NCI-H1930 (cell line): ENCODE measurements around the gene RPL18.

ENCODE experiments used
- DNase-seq, 2 experiments: peaks; one replicate each; lab custom pipeline; 2025; lab: John Stamatoyannopoulos, UW

The RPL18 gene

GRCh38 chr19:48630296-48631063 lies 11.5 kb upstream of the RPL18 start:
- no peak for DNase-seq

- no peak for DNase-seq
Observed at GRCh38 chr19:48629599-48630295, 10.8 kb upstream of the RPL18 start.

GRCh38 chr19:48629297-48629598 lies 10.3 kb upstream of the RPL18 start:
- no peak for DNase-seq

- no peak for DNase-seq
Observed at GRCh38 chr19:48628486-48629296, 9.7 kb upstream of the RPL18 start.

- DNase-seq: no peak
Observed at GRCh38 chr19:48627865-48628314, 8.9 kb upstream of the RPL18 start.

- DNase-seq: no peak
Observed at GRCh38 chr19:48627201-48627864, 8.4 kb upstream of the RPL18 start.

GRCh38 chr19:48625891-48626327 lies 6.9 kb upstream of the RPL18 start:
- no peak for DNase-seq

GRCh38 chr19:48624791-48625723 lies 6.1 kb upstream of the RPL18 start:
- no peak for DNase-seq

GRCh38 chr19:48624067-48624594 lies 5.2 kb upstream of the RPL18 start:
- peak; percentile 98 to 99 for DNase-seq

GRCh38 chr19:48623556-48624066 lies 4.6 kb upstream of the RPL18 start:
- DNase-seq: no peak

GRCh38 chr19:48619692-48620585 lies 961 bp upstream of the RPL18 start:
- no peak for DNase-seq

- DNase-seq: no peak
Observed at GRCh38 chr19:48618278-48618915, 581 bp downstream of the RPL18 start.

GRCh38 chr19:48617146-48617937 lies 1.6 kb downstream of the RPL18 start:
- no peak for DNase-seq

- DNase-seq: no peak
Observed at GRCh38 chr19:48616491-48617056, 2.4 kb downstream of the RPL18 start.

GRCh38 chr19:48616041-48616436 lies 2.9 kb downstream of the RPL18 start:
- no peak for DNase-seq

- no peak for DNase-seq
Observed at GRCh38 chr19:48615231-48616040, 3.5 kb downstream of the RPL18 start.
